ENCODE data around the gene CCT5. TPM values are rescaled to one million over a fixed set of nuclear protein-coding genes. Genes with fewer than 3 reads are reported as not detected.
"Not testable (repeated sequence)": the region's sequence is repeated elsewhere in the genome, so short reads cannot be mapped to it uniquely, and the experiment has no call there.

CCT5 gene
- total RNA-seq, 1 donor from 2014 or later: 66.1 TPM

- TF ChIP-seq CTCF (IDR thresholded peaks at IDR 0.05): no peak
- no peaks in the 10 kb centered on the region for H3K36me3 ChIP-seq
- no peak for DNase-seq (ENCODE audit: low spot score in 2 of 2)
- no peaks in the 10 kb centered on the region for H3K27me3 ChIP-seq
- no peak overlapping the region for H3K27ac ChIP-seq
- H3K4me3 ChIP-seq: no peak overlapping the region
- intact Hi-C loops (cut with DNase I): no loop called here
- peaks cover 2 to 3% of the 10 kb centered on the region in 2 donors for H3K4me1 ChIP-seq
- H3K9me3 ChIP-seq: no peaks in the 10 kb centered on the region
Measured at GRCh38 chr5:10244342-10244944, 5.6 kb upstream of the CCT5 start.

GRCh38 chr5:10246761-10247160, 3.3 kb upstream of the CCT5 start:
- H3K4me1 ChIP-seq: peaks cover 10 to 12% of the 10 kb centered on the region in 2 donors
- H3K4me3 ChIP-seq: no peak overlapping the region
- H3K9me3 ChIP-seq: no peaks in the 10 kb centered on the region
- no peak overlapping the region for H3K27ac ChIP-seq
- H3K36me3 ChIP-seq: no peaks in the 10 kb centered on the region
- no peak for TF ChIP-seq CTCF (IDR thresholded peaks at IDR 0.05)
- no peaks in the 10 kb centered on the region for H3K27me3 ChIP-seq
- intact Hi-C loops (cut with DNase I): loop anchor here (5.0 kb wide), 1 partner anchor 699 kb away; the partner anchor contains the start of gene SEMA5A
- DNase-seq (ENCODE audit: low spot score in 2 of 2): no peak

GRCh38 chr5:10247217-10247616, 2.9 kb upstream of the CCT5 start:
- not testable (repeated sequence) for H3K27me3 ChIP-seq; H3K9me3 ChIP-seq; H3K4me3 ChIP-seq; H3K27ac ChIP-seq; DNase-seq (ENCODE audit: low spot score in 2 of 2); H3K36me3 ChIP-seq
- intact Hi-C loops (cut with DNase I): loop anchor here (5.0 kb wide), 1 partner anchor 700 kb away; the partner anchor contains the start of gene SEMA5A
- peaks cover 10 to 16% of the 10 kb centered on the region in 2 donors for H3K4me1 ChIP-seq

GRCh38 chr5:10248378-10249260, 1.5 kb upstream of the CCT5 start:
- no peak for DNase-seq (ENCODE audit: low spot score in 2 of 2)
- H3K9me3 ChIP-seq: no peaks in the 10 kb centered on the region
- peak overlapping the region; percentile 69 to 88 for H3K4me3 ChIP-seq
- no peaks in the 10 kb centered on the region for H3K36me3 ChIP-seq
- H3K4me1 ChIP-seq: peaks cover 10 to 16% of the 10 kb centered on the region in 2 donors
- peak overlapping the region; percentile 88 for H3K27ac ChIP-seq
- H3K27me3 ChIP-seq: no peaks in the 10 kb centered on the region
- no peak for TF ChIP-seq CTCF (IDR thresholded peaks at IDR 0.05)
- intact Hi-C loops (cut with DNase I): loop anchor here (5.0 kb wide), 1 partner anchor 701 kb away; the partner anchor contains the start of gene SEMA5A

- intact Hi-C loops (cut with DNase I): loop anchor here (10.0 kb wide), 1 partner anchor 514 kb away; the partner anchor contains the start of gene DAP
- peaks cover 10 to 16% of the 10 kb centered on the region in 2 donors for H3K4me1 ChIP-seq
- H3K4me3 ChIP-seq: peak overlapping the region; percentile 69 to 88
- H3K27me3 ChIP-seq: no peaks in the 10 kb centered on the region
- peak overlapping the region; percentile 88 for H3K27ac ChIP-seq
- DNase-seq (ENCODE audit: low spot score in 2 of 2): no peak
- TF ChIP-seq CTCF (IDR thresholded peaks at IDR 0.05): no peak
- H3K9me3 ChIP-seq: no peaks in the 10 kb centered on the region
- H3K36me3 ChIP-seq: peaks cover 6 to 17% of the 10 kb centered on the region in 2 donors
Measured at GRCh38 chr5:10250806-10251276, 761 bp downstream of the CCT5 start.

Measured in ascending aorta (tissue), 2 donors.